CD8-positive, alpha-beta memory T cell (primary cell): ENCODE measurements around the gene CPEB1. TPM values are rescaled to one million over a fixed set of nuclear protein-coding genes. Genes with fewer than 3 reads are reported as not detected.
A peak's percentile ranks its signal among the peaks of the same experiment; 100 is the strongest.

Source experiments
- CTCF ChIA-PET: fragments of 350-600 bp; sonication (Branson Sonifier 250); formaldehyde crosslinking; loops from one replicate; lab custom pipeline; 2021; ENCODE audit warnings: antibody characterized with exemption; lab: Charles Lee
- POLR2A ChIA-PET: fragments of 350-600 bp; sonication (Branson Sonifier 250); formaldehyde crosslinking; loops from one replicate; lab custom pipeline; 2021; ENCODE audit warnings: antibody characterized with exemption; lab: Charles Lee
- DNase-seq, 5 donors: peaks; one replicate each; pipeline versions ENCODE4 v3.0.0 to v3.0.0-alpha.2; 2020 to 2022; ENCODE audit warnings: mixed read lengths in 1 of 5
- H3K27ac ChIP-seq: one replicate; pipeline ENCODE4 v1.7.0; 2013; ENCODE audit warnings: low read depth, mild to moderate bottlenecking, low read length, moderate library complexity
- H3K27me3 ChIP-seq: 2 replicates; pipeline ENCODE4 v1.7.0; 2013; ENCODE audit warnings: low read length, mild to moderate bottlenecking; ENCODE audit not compliant: insufficient read depth, poor library complexity, severe bottlenecking
- H3K36me3 ChIP-seq: 2 replicates; pipeline ENCODE4 v1.7.0; 2013; ENCODE audit warnings: mild to moderate bottlenecking, low read length, moderate library complexity; ENCODE audit not compliant: insufficient read depth
- H3K4me1 ChIP-seq: 2 replicates; pipeline ENCODE4 v1.7.0; 2013; ENCODE audit warnings: mild to moderate bottlenecking, low read length, moderate library complexity; ENCODE audit not compliant: insufficient read depth
- H3K4me3 ChIP-seq: 2 replicates; pipeline ENCODE4 v1.7.0; 2013; ENCODE audit warnings: mild to moderate bottlenecking, low read length
- H3K9me3 ChIP-seq: 2 replicates; pipeline ENCODE4 v1.7.0; 2013; ENCODE audit warnings: mild to moderate bottlenecking, low read length
- H3K27ac Mint-ChIP-seq, 8 donors: one replicate each; pipeline ENCODE4 v1.8.0; 2020 to 2021; ENCODE audit warnings: mixed read lengths in 8 of 8, mild to moderate bottlenecking in 6 of 8, inconsistent platforms in 3 of 8, moderate library complexity in 3 of 8
- H3K27me3 Mint-ChIP-seq, 2 donors: one replicate each; pipeline ENCODE4 v1.8.0; 2020 to 2021; ENCODE audit warnings: mixed read lengths in 2 of 2, mild to moderate bottlenecking in 1 of 2, moderate library complexity in 1 of 2
- H3K36me3 Mint-ChIP-seq, 3 donors: one replicate each; pipeline ENCODE4 v1.8.0; 2020 to 2021; ENCODE audit warnings: mixed read lengths in 3 of 3, inconsistent platforms in 1 of 3, mild to moderate bottlenecking in 1 of 3
- H3K4me1 Mint-ChIP-seq, 3 donors: one replicate each; pipeline ENCODE4 v1.8.0; 2020 to 2021; ENCODE audit warnings: mixed read lengths in 3 of 3, inconsistent platforms in 1 of 3, mild to moderate bottlenecking in 1 of 3
- H3K4me3 Mint-ChIP-seq, 7 donors: one replicate each; pipeline ENCODE4 v1.8.0; 2020 to 2021; ENCODE audit warnings: mixed read lengths in 7 of 7, mild to moderate bottlenecking in 6 of 7, moderate library complexity in 4 of 7, inconsistent platforms in 2 of 7
- H3K9me3 Mint-ChIP-seq, 5 donors: one replicate each; pipeline ENCODE4 v1.8.0; 2020 to 2022; ENCODE audit warnings: mixed read lengths in 5 of 5, mild to moderate bottlenecking in 3 of 5, moderate library complexity in 2 of 5, inconsistent platforms in 1 of 5
- polyA plus RNA-seq: library from polyadenylated mRNA; unstranded; fragments of 300-500 nt; fragmentation: Illumina TruSeq; gene quantifications from one replicate; pipeline ENCODE4 v1.2.3, GENCODE V29; 2021
- total RNA-seq, 2 experiments: library from RNA; stranded (reverse); gene quantifications; one replicate each; pipeline ENCODE4 v1.2.3, GENCODE V29; 2021

The CPEB1 gene
- total RNA-seq (under 1 TPM; 0.44 TPM), polyA plus RNA-seq (1.2 TPM)

DNA sequence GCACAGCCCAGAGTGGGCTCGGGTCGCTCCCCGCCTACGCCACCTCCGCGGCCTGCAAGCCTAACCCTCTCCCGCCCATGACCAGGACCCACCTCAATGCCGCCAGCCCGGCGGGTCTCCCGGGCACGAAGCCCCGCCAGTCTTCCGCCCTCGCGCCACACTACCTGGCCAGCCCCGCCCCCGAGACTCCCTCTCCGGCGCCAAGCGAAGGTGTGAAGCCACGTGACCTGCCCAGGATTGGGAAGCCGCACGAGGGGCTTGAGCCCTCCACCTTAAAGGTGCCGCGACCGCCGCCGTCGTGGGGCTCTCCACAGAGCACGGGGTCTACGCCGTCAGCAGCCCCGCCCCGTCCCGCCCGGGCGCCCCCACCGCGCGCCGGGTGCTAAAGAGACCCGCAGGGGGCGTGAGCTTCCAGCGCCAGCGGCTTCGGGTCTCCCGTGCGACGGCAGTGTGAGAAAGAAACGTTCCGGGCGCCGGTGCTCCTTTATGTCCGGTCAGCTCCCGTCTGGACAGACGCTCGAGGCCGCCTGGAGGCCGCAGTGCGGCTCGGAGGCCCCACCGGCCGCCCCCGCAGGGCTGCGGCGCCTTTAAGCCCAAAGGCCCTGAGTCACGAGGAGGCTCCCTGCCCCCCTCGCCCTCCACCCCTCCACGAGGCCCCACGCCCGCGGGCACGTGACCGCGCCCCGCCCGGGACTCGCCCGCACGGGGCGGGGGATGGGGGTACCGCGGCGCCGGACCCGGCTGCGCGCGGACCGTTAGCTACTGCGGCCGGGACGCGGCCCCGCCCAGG lies at the start of gene CPEB1:
Gene CPEB1, minus strand, starts transcription at position 319 of the 790 bp plus-strand sequence. CDS start 18,904 bp downstream, outside the sequence.
- H3K4me1 ChIP-seq: peaks cover 6% of the 10 kb centered on the region
- Mint-ChIP-seq H3K4me3 (peak within 1 kb of the TSS; percentile 64 to 88 (median 79)), H3K9me3 (peaks cover 0 to 2% (median 0%) of the 10 kb centered on the region in 5 donors), H3K27me3 (peaks cover 37 to 46% of the 10 kb centered on the region in 2 donors), H3K27ac (no peak within 1 kb of the TSS), H3K4me1 (peaks cover 3 to 13% (median 12%) of the 10 kb centered on the region in 3 donors), H3K36me3 (peaks cover 0 to 5% (median 0%) of the 10 kb centered on the region in 3 donors)
- H3K4me3 ChIP-seq: peak within 1 kb of the TSS; percentile 12
- POLR2A ChIA-PET: interaction anchor here (1.5 kb wide), 1 partner anchor 163 kb away, joined by 5 read pairs; no protein-coding TSS in a partner anchor
- no peaks in the 10 kb centered on the region for H3K36me3 ChIP-seq
- peak within 1 kb of the TSS; percentile 41 for H3K27ac ChIP-seq
- CTCF ChIA-PET: interaction anchor here (0.8 to 1.4 kb wide), 2 partner anchors 29 to 162 kb away, joined by 3 to 4 read pairs; partner anchors contain the start of gene WHAMM
- DNase-seq: peak in 3 of 5 donors; percentile 20 to 59 (median 55)
- H3K9me3 ChIP-seq: no peaks in the 10 kb centered on the region
- peaks cover 10% of the 10 kb centered on the region for H3K27me3 ChIP-seq

DNA sequence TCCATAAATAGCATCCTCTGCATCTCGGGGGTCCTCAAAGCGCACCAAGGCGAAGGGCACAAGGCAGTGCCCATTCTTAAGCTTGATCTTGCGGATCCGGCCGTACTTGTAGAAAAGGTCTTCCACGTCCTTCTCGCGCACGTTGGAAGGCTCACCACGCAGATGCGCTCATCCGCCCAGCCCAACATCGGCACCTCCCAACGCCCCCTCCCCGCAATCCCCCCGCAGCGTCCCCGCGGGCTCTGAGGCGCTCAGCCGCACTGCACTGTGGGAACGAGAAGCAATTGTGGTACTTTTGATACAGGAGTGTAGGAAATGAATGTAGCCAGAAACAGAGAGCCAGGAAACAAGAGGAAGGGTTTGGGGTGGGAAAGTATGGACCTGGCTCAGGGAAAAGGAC lies 45.0 kb upstream of the CPEB1 start:
- H3K27me3 ChIP-seq: no peaks in the 10 kb centered on the region
- H3K36me3 ChIP-seq: no peaks in the 10 kb centered on the region
- Mint-ChIP-seq H3K27me3 (peaks cover 10 to 18% of the 10 kb centered on the region in 2 donors), H3K36me3 (no peaks in the 10 kb centered on the region), H3K4me3 (no peak overlapping the region), H3K4me1 (no peaks in the 10 kb centered on the region), H3K27ac (peak overlapping the region in 1 of 8 donors; percentile 75), H3K9me3 (peaks cover 0 to 2% (median 0%) of the 10 kb centered on the region in 5 donors)
- no peak overlapping the region for H3K27ac ChIP-seq
- ChIA-PET CTCF (no interaction called here), POLR2A (no interaction called here)
- H3K4me3 ChIP-seq: no peak overlapping the region
- no peaks in the 10 kb centered on the region for H3K9me3 ChIP-seq
- DNase-seq: no peak
- H3K4me1 ChIP-seq: no peaks in the 10 kb centered on the region

DNA sequence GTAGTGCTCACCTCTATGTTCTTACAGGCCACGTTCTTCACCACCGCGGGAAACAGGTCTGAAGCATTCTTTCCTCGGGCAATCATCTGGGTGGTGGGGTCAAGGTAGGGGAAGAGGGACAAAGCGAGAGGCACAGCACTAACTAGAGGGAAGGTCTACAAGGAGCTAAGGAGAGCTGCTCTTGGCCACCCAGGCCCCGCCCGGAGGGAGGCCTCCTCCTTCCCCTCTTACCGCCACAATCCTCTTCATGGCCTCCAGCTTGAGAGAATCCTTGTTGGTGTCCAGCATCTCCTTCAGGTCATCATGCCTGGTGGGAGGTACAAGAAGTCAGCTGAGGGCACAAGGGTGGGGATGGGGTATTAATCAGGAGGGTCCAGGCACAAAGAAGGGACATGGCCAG lies 42.0 kb upstream of the CPEB1 start:
- H3K27ac ChIP-seq: no peak overlapping the region
- no peaks in the 10 kb centered on the region for H3K4me1 ChIP-seq
- peaks cover 8 to 16% of the 10 kb centered on the region in 2 donors for H3K27me3 Mint-ChIP-seq
- H3K4me1 Mint-ChIP-seq: no peaks in the 10 kb centered on the region
- H3K4me3 ChIP-seq: no peak overlapping the region
- H3K9me3 Mint-ChIP-seq: peaks cover 0 to 2% (median 0%) of the 10 kb centered on the region in 5 donors
- DNase-seq: no peak
- POLR2A ChIA-PET: no interaction called here
- CTCF ChIA-PET: interaction anchor here (1.3 kb wide), 1 partner anchor 9 kb away, joined by 3 read pairs; no protein-coding TSS in a partner anchor
- H3K36me3 Mint-ChIP-seq: no peaks in the 10 kb centered on the region
- no peaks in the 10 kb centered on the region for H3K27me3 ChIP-seq
- no peaks in the 10 kb centered on the region for H3K36me3 ChIP-seq
- no peak overlapping the region for H3K4me3 Mint-ChIP-seq
- no peaks in the 10 kb centered on the region for H3K9me3 ChIP-seq
- H3K27ac Mint-ChIP-seq: no peak overlapping the region

DNA sequence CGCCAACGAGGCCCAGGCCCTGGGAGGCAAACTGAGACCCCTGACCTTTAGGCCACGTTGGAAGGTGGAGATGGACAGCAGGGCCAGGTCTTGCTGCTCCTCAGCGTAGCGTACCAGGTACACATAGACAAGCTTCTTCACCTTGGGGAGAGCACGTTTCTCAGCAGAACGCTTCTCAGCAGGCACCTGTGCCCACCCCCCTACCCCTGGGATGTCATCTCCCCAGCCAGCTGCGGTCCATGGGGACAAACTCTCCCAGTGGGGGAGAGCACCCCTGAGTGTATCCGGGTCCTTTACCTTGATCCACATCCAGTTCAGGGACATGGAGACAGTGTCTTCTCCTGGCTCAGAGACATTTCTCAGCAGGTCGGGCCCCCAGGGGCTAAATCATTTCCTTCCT lies 41.5 kb upstream of the CPEB1 start:
- H3K27me3 Mint-ChIP-seq: peaks cover 8 to 16% of the 10 kb centered on the region in 2 donors
- H3K27ac ChIP-seq: no peak overlapping the region
- H3K36me3 ChIP-seq: no peaks in the 10 kb centered on the region
- DNase-seq: no peak
- ChIA-PET POLR2A (no interaction called here), CTCF (interaction anchor here (1.3 kb wide), 1 partner anchor 8 kb away, joined by 3 read pairs; no protein-coding TSS in a partner anchor)
- no peak overlapping the region for H3K4me3 Mint-ChIP-seq
- H3K9me3 Mint-ChIP-seq: peaks cover 0 to 2% (median 0%) of the 10 kb centered on the region in 5 donors
- no peaks in the 10 kb centered on the region for H3K4me1 ChIP-seq
- no peaks in the 10 kb centered on the region for H3K36me3 Mint-ChIP-seq
- no peak overlapping the region for H3K4me3 ChIP-seq
- no peaks in the 10 kb centered on the region for H3K9me3 ChIP-seq
- no peaks in the 10 kb centered on the region for H3K4me1 Mint-ChIP-seq
- no peaks in the 10 kb centered on the region for H3K27me3 ChIP-seq
- no peak overlapping the region for H3K27ac Mint-ChIP-seq

DNA sequence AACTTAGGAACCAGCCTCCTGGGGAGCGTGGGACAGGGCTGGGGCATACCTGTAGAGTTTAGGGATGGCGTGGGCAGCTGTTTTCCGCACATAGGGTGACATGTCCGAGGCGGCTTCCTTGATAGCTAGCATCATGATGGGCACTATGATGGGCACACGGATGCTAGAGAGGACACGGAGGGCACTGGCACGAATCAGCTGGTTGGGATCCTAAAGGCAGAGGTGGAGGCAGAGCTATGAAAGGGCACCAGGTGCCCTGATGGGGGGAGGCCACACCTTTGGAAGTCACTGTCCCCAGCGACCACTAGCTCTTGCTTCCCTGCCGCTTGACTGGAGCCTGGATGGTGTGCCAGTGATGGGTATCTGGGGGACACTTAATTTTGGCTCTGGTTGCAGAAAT lies 34.2 kb upstream of the CPEB1 start:
- ChIA-PET POLR2A (interaction anchor here (1.6 to 2.3 kb wide), 2 partner anchors 69 to 128 kb away, joined by 9 to 19 read pairs; partner anchors contain the start of gene WHAMM), CTCF (interaction anchor here (1.2 to 3.0 kb wide), 4 partner anchors 8 to 139 kb away, joined by 3 to 11 read pairs (median 3); no protein-coding TSS in a partner anchor)
- peak overlapping the region; percentile 65 for H3K4me3 ChIP-seq

DNA sequence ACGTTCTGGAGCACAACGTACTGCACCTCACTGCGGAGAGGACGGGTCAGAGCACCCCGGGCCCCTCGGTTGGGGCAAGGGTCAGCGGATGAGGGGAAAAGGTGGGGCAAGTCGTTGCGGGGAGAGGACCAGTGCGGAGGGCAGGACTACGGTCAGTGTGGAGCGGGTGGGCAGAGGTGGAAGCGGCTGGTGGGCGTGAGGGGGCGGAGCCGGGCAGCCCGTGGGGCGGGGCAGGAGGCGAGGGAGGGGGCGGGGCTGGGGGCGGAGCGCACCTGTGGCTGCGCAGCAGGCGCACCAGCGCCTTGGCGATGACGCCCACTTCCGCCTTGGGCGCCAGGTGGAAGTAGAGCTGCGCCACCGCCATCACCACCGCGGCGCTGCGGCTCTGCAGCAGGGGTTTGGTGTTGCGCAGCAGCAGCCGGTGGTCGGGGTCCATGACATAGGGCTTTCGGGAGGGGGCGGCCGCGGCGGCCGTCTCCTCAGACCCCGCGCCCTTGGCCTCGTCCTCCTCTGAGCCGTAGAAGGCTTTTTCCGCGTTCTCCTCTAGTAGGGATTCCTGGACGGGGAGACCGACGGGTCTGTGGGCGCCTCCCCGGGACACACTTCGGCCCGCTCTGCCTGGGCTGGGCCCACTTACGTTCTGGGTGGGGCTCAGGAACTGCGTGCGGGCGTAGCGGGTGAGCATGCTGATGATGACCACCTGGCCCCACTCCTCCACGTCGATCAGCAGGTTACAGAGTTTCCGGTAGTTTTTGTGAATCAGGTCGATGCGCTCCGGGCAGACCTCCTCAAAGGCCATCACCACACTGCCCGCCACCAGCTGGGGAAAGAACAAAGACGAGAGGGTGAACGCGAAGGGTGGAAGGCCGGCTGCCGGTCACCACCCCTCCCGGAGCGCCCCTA lies 33.3 kb upstream of the CPEB1 start:
- Histone ChIP-seq H3K27ac (peak overlapping the region; percentile 71), H3K36me3 (no peaks in the 10 kb centered on the region), H3K4me3 (peak overlapping the region; percentile 65), H3K27me3 (no peaks in the 10 kb centered on the region), H3K9me3 (no peaks in the 10 kb centered on the region), H3K4me1 (peaks cover 8% of the 10 kb centered on the region)
- POLR2A ChIA-PET: interaction anchor here (1.1 to 2.3 kb wide), 4 partner anchors 69 to 140 kb away, joined by 3 to 19 read pairs (median 6); partner anchors contain the start of genes RPS17 and WHAMM
- peak overlapping the region; percentile 90 to 95 (median 91) for H3K4me3 Mint-ChIP-seq
- CTCF ChIA-PET: interaction anchor here (0.7 to 3.0 kb wide), 5 partner anchors 9 to 306 kb away, joined by 3 to 11 read pairs (median 3); partner anchors contain the start of gene RAMAC
- peak overlapping the region; percentile 85 to 98 (median 91) for H3K27ac Mint-ChIP-seq
- peaks cover 0 to 4% (median 0%) of the 10 kb centered on the region in 3 donors for H3K36me3 Mint-ChIP-seq
- peak; percentile 60 to 89 (median 80) for DNase-seq
- peaks cover 0 to 8% of the 10 kb centered on the region in 2 donors for H3K27me3 Mint-ChIP-seq
- no peaks in the 10 kb centered on the region for H3K9me3 Mint-ChIP-seq
- peaks cover 9 to 15% (median 14%) of the 10 kb centered on the region in 3 donors for H3K4me1 Mint-ChIP-seq

More for the DNA sequence above, 34.2 kb upstream of the CPEB1 start:
- peak overlapping the region in 4 of 8 donors; percentile 91 to 95 (median 92) for H3K27ac Mint-ChIP-seq
- peaks cover 9 to 15% (median 14%) of the 10 kb centered on the region in 3 donors for H3K4me1 Mint-ChIP-seq
- peaks cover 3 to 11% of the 10 kb centered on the region in 2 donors for H3K27me3 Mint-ChIP-seq
- peak overlapping the region; percentile 90 to 95 (median 91) for H3K4me3 Mint-ChIP-seq
- Histone ChIP-seq H3K9me3 (no peaks in the 10 kb centered on the region), H3K36me3 (no peaks in the 10 kb centered on the region), H3K27me3 (no peaks in the 10 kb centered on the region), H3K27ac (no peak overlapping the region), H3K4me1 (peaks cover 8% of the 10 kb centered on the region)
- no peaks in the 10 kb centered on the region for H3K9me3 Mint-ChIP-seq
- H3K36me3 Mint-ChIP-seq: peaks cover 0 to 4% (median 0%) of the 10 kb centered on the region in 3 donors
- no peak for DNase-seq

DNA sequence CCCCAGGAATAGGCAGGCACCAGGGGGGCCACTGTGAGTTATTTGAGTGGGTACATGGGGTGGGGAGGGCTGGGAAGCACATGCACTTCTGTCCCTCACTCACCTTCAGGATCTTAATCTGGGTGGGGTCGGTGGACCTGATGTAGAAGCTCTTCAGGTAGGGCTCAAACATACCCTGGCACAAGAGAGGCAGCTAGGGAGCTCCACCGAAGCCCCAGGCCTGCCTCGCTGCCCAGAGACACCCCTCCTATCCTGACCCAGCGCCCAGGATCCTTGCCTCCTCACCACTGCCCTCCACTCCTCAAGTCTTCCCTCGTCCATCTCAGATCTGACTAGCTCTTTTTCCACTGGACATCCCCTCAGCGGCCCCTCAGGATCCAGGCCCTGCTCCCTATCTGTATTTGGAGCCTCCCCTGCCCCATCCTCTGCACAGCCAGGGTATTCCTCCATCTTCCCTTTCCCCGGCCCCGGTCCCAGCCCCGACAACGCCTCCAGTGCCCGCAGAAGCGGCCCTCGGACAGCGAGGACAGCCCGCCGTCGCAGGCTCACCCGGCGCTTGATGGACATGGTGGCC lies 32.5 kb upstream of the CPEB1 start:
- POLR2A ChIA-PET: interaction anchor here (1.1 to 2.3 kb wide), 3 partner anchors 70 to 139 kb away, joined by 3 to 9 read pairs (median 4); partner anchors contain the start of gene RPS17
- Mint-ChIP-seq H3K9me3 (no peaks in the 10 kb centered on the region), H3K4me3 (peak overlapping the region; percentile 90 to 95 (median 91)), H3K27me3 (peaks cover 0 to 8% of the 10 kb centered on the region in 2 donors), H3K27ac (peak overlapping the region in 4 of 8 donors; percentile 60 to 87 (median 79)), H3K4me1 (peaks cover 9 to 15% (median 14%) of the 10 kb centered on the region in 3 donors), H3K36me3 (peaks cover 0 to 4% (median 0%) of the 10 kb centered on the region in 3 donors)
- Histone ChIP-seq H3K4me1 (peaks cover 8% of the 10 kb centered on the region), H3K27ac (no peak overlapping the region), H3K27me3 (no peaks in the 10 kb centered on the region), H3K4me3 (peak overlapping the region; percentile 64), H3K36me3 (no peaks in the 10 kb centered on the region), H3K9me3 (no peaks in the 10 kb centered on the region)
- CTCF ChIA-PET: interaction anchor here (1.4 to 3.0 kb wide), 2 partner anchors 10 to 138 kb away, joined by 3 to 11 read pairs; no protein-coding TSS in a partner anchor
- DNase-seq: no peak
